Endothelial cell of umbilical vein (primary cell): Measurements from ENCODE around the gene RNPEPL1. TPM values are rescaled to one million over a fixed set of nuclear protein-coding genes. Genes with fewer than 3 reads are reported as not detected.

Experiments
- BruUV-seq: library from RNA; stranded (reverse); fragments of 400-500 nt; replicated peaks from 2 replicates; lab custom pipeline; 2021; lab: Mats Ljungman, UMichigan
- CTCF ChIA-PET: fragments of 300-600, 350-600 bp; sonication (Branson Sonifier 250); formaldehyde crosslinking; loops from one replicate; lab custom pipeline; 2021; ENCODE audit warnings: antibody characterized with exemption, inconsistent platforms; lab: Charles Lee
- POLR2A ChIA-PET: fragments of 300-600, 350-600 bp; sonication (Branson Sonifier 250); formaldehyde crosslinking; loops from one replicate; lab custom pipeline; 2021; ENCODE audit warnings: antibody characterized with exemption, inconsistent platforms; lab: Charles Lee
- DNase-seq: peaks from one replicate; pipeline ENCODE4 v3.0.0-alpha.2; 2011; ENCODE audit warnings: low read depth, low spot score
- FAIRE-seq: peaks from 2 replicates; lab custom pipeline; 2011; peaks lifted over from hg19 to GRCh38; lab: Jason Lieb, UNC
- H2AFZ ChIP-seq: 2 replicates; pipeline ENCODE4 v1.6.0; 2012; ENCODE audit warnings: low read depth, low read length, control low read depth, inconsistent platforms
- H3K27ac ChIP-seq: 2 replicates; pipeline ENCODE4 v1.5.1; 2011; ENCODE audit warnings: low read depth, mild to moderate bottlenecking, control low read depth, low read length, moderate library complexity; ENCODE audit not compliant: insufficient read depth
- H3K27me3 ChIP-seq, 2 experiments: 2 replicates each; pipeline versions ENCODE4 v1.6.0 to v1.6.1; 2011; ENCODE audit warnings: low read length in 2 of 2, mixed read lengths in 1 of 2; ENCODE audit not compliant: control insufficient read depth in 2 of 2, insufficient read depth in 2 of 2
- H3K36me3 ChIP-seq, 2 experiments: 2 replicates in 1 of 2; 3 replicates in 1 of 2; pipeline ENCODE4 v1.5.1; 2011; ENCODE audit warnings: low read length in 2 of 2, mild to moderate bottlenecking in 1 of 2, moderate library complexity in 1 of 2; ENCODE audit not compliant: control insufficient read depth in 2 of 2, insufficient read depth in 2 of 2; ENCODE audit errors: extremely low read depth in 1 of 2
- H3K4me1 ChIP-seq: 3 replicates; pipeline ENCODE4 v1.5.1; 2011; ENCODE audit warnings: mild to moderate bottlenecking, low read length; ENCODE audit not compliant: control insufficient read depth, insufficient read depth; ENCODE audit errors: extremely low read depth
- H3K4me2 ChIP-seq: 2 replicates; pipeline ENCODE4 v1.6.1; 2011; ENCODE audit warnings: low read length, control low read depth, mixed read lengths; ENCODE audit not compliant: insufficient read depth
- H3K4me3 ChIP-seq, 3 experiments: fragments of 200-600 bp in 1 of 3; sonication (generic), shearing (Covaris generic) in 1 of 3; replicated peaks in 1 of 3; 2 replicates each; pipeline ENCODE4 v1.5.1; 2011 to 2016; ENCODE audit warnings: control low read depth in 3 of 3, low read length in 3 of 3, mild to moderate bottlenecking in 2 of 3, inconsistent platforms in 1 of 3, low read depth in 1 of 3, moderate library complexity in 1 of 3; ENCODE audit not compliant: insufficient read depth in 1 of 3
- H3K79me2 ChIP-seq: 2 replicates; pipeline ENCODE4 v1.6.0; 2012; ENCODE audit warnings: low read length, inconsistent platforms; ENCODE audit not compliant: control insufficient read depth, insufficient read depth
- H3K9ac ChIP-seq: replicated peaks from 2 replicates; pipeline ENCODE3; 2011; ENCODE audit warnings: low read length, control low read depth; ENCODE audit not compliant: insufficient read depth; ENCODE audit errors: extremely low read depth
- H3K9me1 ChIP-seq: replicated peaks from 3 replicates; pipeline ENCODE4 v1.6.0; 2011; ENCODE audit warnings: mild to moderate bottlenecking, low read length; ENCODE audit not compliant: control insufficient read depth, insufficient read depth; ENCODE audit errors: extremely low read depth
- H3K9me3 ChIP-seq: replicated peaks from 2 replicates; pipeline ENCODE4 v1.5.1; 2012; ENCODE audit warnings: low read length, inconsistent platforms; ENCODE audit not compliant: control insufficient read depth, insufficient read depth
- H4K20me1 ChIP-seq: replicated peaks from 2 replicates; pipeline ENCODE3; 2011; ENCODE audit warnings: mild to moderate bottlenecking, low read length; ENCODE audit not compliant: control insufficient read depth, insufficient read depth; ENCODE audit errors: extremely low read depth
- FOS ChIP-seq: IDR thresholded peaks from 2 replicates; pipeline ENCODE4 v1.6.1; 2011; ENCODE audit warnings: mild to moderate bottlenecking, low read length, moderate library complexity, borderline replicate concordance; ENCODE audit not compliant: insufficient read depth
- GATA2 ChIP-seq: IDR thresholded peaks from 2 replicates; pipeline ENCODE4 v1.7.0; 2011; ENCODE audit warnings: low read depth, mild to moderate bottlenecking, moderate library complexity, mixed read lengths, low read length; ENCODE audit not compliant: insufficient read length, insufficient read depth
- JUN ChIP-seq: IDR thresholded peaks from 2 replicates; pipeline ENCODE4 v1.6.1; 2011; ENCODE audit warnings: borderline replicate concordance, low read depth; ENCODE audit not compliant: insufficient read length, insufficient read depth
- MAX ChIP-seq: IDR thresholded peaks from 2 replicates; pipeline ENCODE4 v1.6.1; 2011; ENCODE audit not compliant: insufficient read depth, insufficient read length
- POLR2A ChIP-seq: IDR thresholded peaks from 2 replicates; pipeline ENCODE4 v1.6.1; 2012; ENCODE audit warnings: low read depth, mild to moderate bottlenecking, control low read depth, low read length
- dilution Hi-C: fragments of 300-500 bp; cut with MboI; formaldehyde crosslinking; loops from one replicate; pipeline ENCODE4 v1.15.0; 2019; ENCODE audit warnings: low sequenced_read_pairs; ENCODE audit not compliant: extremely low pct_ligation_motif_present
- intact Hi-C: fragments of 100-400 bp; cut with micrococcal nuclease; formaldehyde crosslinking; loops from one replicate; pipeline ENCODE4 v1.10.0; 2022
- polyA plus RNA-seq, 4 experiments: library from polyadenylated mRNA; depleted of rRNA in 3 of 4; stranded (reverse) in 3 of 4; unstranded in 1 of 4; fragments of >200 nt; gene quantifications; 2 replicates each; pipeline versions ENCODE4 v1.2.1 to v1.2.3, GENCODE V29; 2011 to 2012; ENCODE audit warnings: missing spikeins in 1 of 4
- total RNA-seq: library from RNA; stranded (reverse); gene quantifications from 2 replicates; pipeline ENCODE4 v1.2.3, GENCODE V29; 2021

Gene RNPEPL1
- total and polyA plus RNA-seq, 2 donors (not counting 3 experiments of a cell fraction or from before 2014, with no cell fraction given), result 35.8 to 67.1 TPM

- Histone ChIP-seq H3K27me3 (no peaks in the 10 kb centered on the region), H3K36me3 (peaks cover 0 to 27% of the 10 kb centered on the region in 2 experiments), H3K4me1 (no peaks in the 10 kb centered on the region), H3K9ac (no peak overlapping the region), H3K9me3 (no peaks in the 10 kb centered on the region), H3K4me3 (no peak overlapping the region), H3K79me2 (peaks cover 8% of the 10 kb centered on the region), H3K9me1 (no peaks in the 10 kb centered on the region), H3K27ac (no peak overlapping the region), H4K20me1 (no peaks in the 10 kb centered on the region), H2AFZ (no peak overlapping the region), H3K4me2 (no peak overlapping the region)
- DNase-seq, result no peak
- FAIRE-seq, result no peak
- TF ChIP-seq POLR2A (no peak), JUN (no peak), FOS (no peak), MAX (no peak), GATA2 (no peak)
- POLR2A ChIA-PET, result no interaction called here
- CTCF ChIA-PET, result interaction anchor here (1.6 kb wide), 1 partner anchor 11 kb away, joined by 3 read pairs; the partner anchor contains the start of gene RNPEPL1
- dilution Hi-C loops (no loop called here), intact Hi-C loops (no loop called here)
- no TSS peak for BruUV-seq
These were observed 10.9 kb downstream of the RNPEPL1 start for GRCh38 chr2:240579071-240579762.
